A673 (cell line): ENCODE results near the gene PSMG2.

Experiments used
- CTCF ChIP-seq: fragments of 300-800, 200-600 bp; sonication (generic); conservative IDR thresholded peaks from 2 replicates; pipeline ENCODE4 v1.5.1; 2017; ENCODE audit warnings: low read depth, mild to moderate bottlenecking, antibody characterized with exemption, low read length, moderate library complexity, mixed read lengths
- EZH2 ChIP-seq: fragments of 200-600 bp; sonication (generic); IDR thresholded peaks from 2 replicates; pipeline ENCODE4 v1.6.1; 2017; ENCODE audit warnings: borderline replicate concordance, low read depth, mild to moderate bottlenecking, mixed read lengths, antibody characterized with exemption, low read length; ENCODE audit not compliant: poor library complexity, severe bottlenecking

- no peak for TF ChIP-seq CTCF
- no peak for TF ChIP-seq EZH2
Measured at GRCh38 chr18:12703664-12704063, 822 bp downstream of the PSMG2 start.
